Body of pancreas (tissue), 4 donors: Measurements from ENCODE around the gene PEX11B.

Experiments used
- CTCF ChIP-seq, 7 experiments: fragments of 450-650 bp in 4 of 7; fragments of 200-600 bp in 3 of 7; sonication (generic) in 3 of 7; IDR thresholded peaks; one replicate each; pipeline ENCODE4 v1.5.1; 2016 to 2019; ENCODE audit warnings: antibody characterized with exemption in 7 of 7
- POLR2A ChIP-seq, 3 donors: fragments of 450-650 bp; IDR thresholded peaks; one replicate each; pipeline ENCODE4 v1.6.1; 2016; ENCODE audit warnings: antibody characterized with exemption in 3 of 3, mild to moderate bottlenecking in 2 of 3

- TF ChIP-seq CTCF (IDR thresholded peaks at IDR 0.05) (no peak), POLR2A (IDR thresholded peaks at IDR 0.05) (no peak)
Observed at GRCh38 chr1:145901312-145902021, 17.1 kb downstream of the PEX11B start.
